A673 (cell line): ENCODE results near the gene SDHC. TPM values are rescaled to one million over a fixed set of nuclear protein-coding genes. Genes with fewer than 3 reads are reported as not detected.

Experiments used
- BruUV-seq: library from RNA; stranded (reverse); fragments of 400-500 nt; replicated peaks from 2 replicates; lab custom pipeline; 2021; lab: Mats Ljungman, UMichigan
- CTCF ChIA-PET: fragments of 300-600 bp; sonication (Branson Sonifier 250); formaldehyde crosslinking; loops from one replicate; lab custom pipeline; 2022; ENCODE audit warnings: antibody characterized with exemption; lab: Charles Lee
- POLR2A ChIA-PET: fragments of 300-600 bp; sonication (Branson Sonifier 250); formaldehyde crosslinking; loops from one replicate; lab custom pipeline; 2022; ENCODE audit warnings: antibody characterized with exemption; ENCODE audit not compliant: low non-redundant PET; lab: Charles Lee
- DNase-seq: peaks from one replicate; pipeline ENCODE4 v3.0.0-alpha.2; 2015; ENCODE audit warnings: low spot score
- H3K27ac ChIP-seq: fragments of 200-600 bp; sonication (generic); 2 replicates; pipeline ENCODE4 v1.5.1; 2016; ENCODE audit warnings: mixed run types, low read depth, mild to moderate bottlenecking, mixed read lengths, antibody characterized with exemption, low read length; ENCODE audit not compliant: poor library complexity, severe bottlenecking
- H3K27me3 ChIP-seq: fragments of 200-600 bp; sonication (generic); replicated peaks from 2 replicates; pipeline ENCODE4 v1.6.1; 2017; ENCODE audit warnings: mixed run types, low read depth, mild to moderate bottlenecking, mixed read lengths, antibody characterized with exemption, low read length; ENCODE audit not compliant: insufficient read depth, poor library complexity
- H3K36me3 ChIP-seq: fragments of 200-600 bp; sonication (generic); 2 replicates; pipeline ENCODE4 v1.6.1; 2016; ENCODE audit warnings: mixed run types, mild to moderate bottlenecking, mixed read lengths, antibody characterized with exemption, low read length; ENCODE audit not compliant: insufficient read depth, poor library complexity, severe bottlenecking
- H3K4me1 ChIP-seq: fragments of 200-600 bp; sonication (generic); 2 replicates; pipeline ENCODE4 v1.6.1; 2017; ENCODE audit warnings: mixed run types, mild to moderate bottlenecking, mixed read lengths, antibody characterized with exemption, low read length; ENCODE audit not compliant: insufficient read depth, poor library complexity, severe bottlenecking
- H3K4me3 ChIP-seq: fragments of 200-600 bp; sonication (generic); 2 replicates; pipeline ENCODE4 v1.5.1; 2016; ENCODE audit warnings: low read depth, mixed run types, mild to moderate bottlenecking, mixed read lengths, low read length; ENCODE audit not compliant: poor library complexity, severe bottlenecking
- H3K9me3 ChIP-seq: fragments of 200-600 bp; sonication (generic); 2 replicates; pipeline ENCODE4 v1.6.1; 2016; ENCODE audit warnings: mixed run types, low read depth, mild to moderate bottlenecking, mixed read lengths, antibody characterized with exemption, low read length; ENCODE audit not compliant: poor library complexity, severe bottlenecking
- CTCF ChIP-seq: fragments of 300-800, 200-600 bp; sonication (generic); conservative IDR thresholded peaks from 2 replicates; pipeline ENCODE4 v1.5.1; 2017; ENCODE audit warnings: low read depth, mild to moderate bottlenecking, antibody characterized with exemption, low read length, moderate library complexity, mixed read lengths
- EZH2 ChIP-seq: fragments of 200-600 bp; sonication (generic); IDR thresholded peaks from 2 replicates; pipeline ENCODE4 v1.6.1; 2017; ENCODE audit warnings: borderline replicate concordance, low read depth, mild to moderate bottlenecking, mixed read lengths, antibody characterized with exemption, low read length; ENCODE audit not compliant: poor library complexity, severe bottlenecking
- intact Hi-C: fragments of 100-400 bp; cut with micrococcal nuclease; formaldehyde crosslinking; loops from one replicate; pipeline ENCODE4 v1.10.0; 2022; ENCODE audit not compliant: unreplicated experiment
- total RNA-seq: library from RNA; stranded (reverse); gene quantifications from 2 replicates; pipeline ENCODE4 v1.2.3, GENCODE V29; 2021

The SDHC gene
- total RNA-seq, 1 experiment from 2014 or later, result 228 TPM

- Histone ChIP-seq H3K27me3 (no peaks in the 10 kb centered on the region), H3K36me3 (peaks cover 28% of the 10 kb centered on the region), H3K27ac (no peak overlapping the region), H3K4me3 (no peak overlapping the region), H3K9me3 (no peaks in the 10 kb centered on the region), H3K4me1 (no peaks in the 10 kb centered on the region)
- no TSS peak for BruUV-seq
- CTCF ChIA-PET, result no interaction called here
- no peak for DNase-seq
- intact Hi-C loops, result no loop called here
- no peak for TF ChIP-seq CTCF
- TF ChIP-seq EZH2, result no peak
- POLR2A ChIA-PET, result no interaction called here
These were observed 9.8 kb downstream of the SDHC start for GRCh38 chr1:161324020-161324419.

DNA sequence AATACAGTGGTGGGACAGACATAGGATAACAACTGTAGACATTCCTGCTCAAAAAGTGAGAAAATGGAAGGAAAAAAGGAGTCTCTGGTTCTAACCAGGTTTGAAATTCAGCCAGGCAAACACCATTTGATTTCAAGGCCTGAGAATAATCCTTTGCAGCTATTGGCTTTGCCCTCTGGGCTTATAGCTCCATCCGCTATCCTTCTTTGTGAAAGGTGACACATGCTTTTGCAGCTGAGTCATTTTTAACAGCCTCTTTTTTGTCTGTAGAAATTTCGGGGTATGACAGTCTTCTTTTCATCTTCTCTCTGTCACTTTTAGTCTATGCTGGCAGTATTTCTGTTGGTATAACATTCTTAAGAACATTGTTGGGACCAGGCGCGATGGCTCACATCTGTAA lies 16.2 kb downstream of the SDHC start:
- TF ChIP-seq CTCF (no peak), EZH2 (no peak)
- TSS peak; percentile 14 for BruUV-seq
- Histone ChIP-seq H3K4me1 (no peaks in the 10 kb centered on the region), H3K36me3 (peaks cover 49% of the 10 kb centered on the region), H3K9me3 (no peaks in the 10 kb centered on the region), H3K27ac (no peak overlapping the region), H3K4me3 (no peak overlapping the region), H3K27me3 (no peaks in the 10 kb centered on the region)
- no peak for DNase-seq
- intact Hi-C loops, result no loop called here
- CTCF ChIA-PET, result no interaction called here
- POLR2A ChIA-PET, result no interaction called here

DNA sequence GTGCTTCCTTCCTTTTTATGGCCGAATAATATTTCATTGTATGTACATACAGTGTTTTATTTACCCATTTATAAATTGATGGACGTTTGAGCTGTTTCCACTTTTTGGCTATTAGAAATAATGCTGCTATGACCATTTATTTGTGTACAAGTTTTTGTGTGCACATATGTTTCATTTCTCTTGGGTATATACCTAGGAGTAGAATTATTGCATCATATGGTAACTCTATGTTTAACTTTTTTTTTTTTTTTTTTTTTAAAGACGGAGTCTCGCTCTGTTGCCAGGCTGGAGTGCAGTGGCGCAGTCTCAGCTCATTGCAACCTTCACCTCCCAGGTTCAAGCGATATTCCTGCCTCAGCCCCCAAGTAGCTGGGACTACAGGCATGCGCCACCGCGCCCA lies 19.0 kb downstream of the SDHC start:
- POLR2A ChIA-PET, result no interaction called here
- no peak for DNase-seq
- intact Hi-C loops, result no loop called here
- H3K27me3 ChIP-seq, result no peaks in the 10 kb centered on the region
- H3K9me3 ChIP-seq, result no peaks in the 10 kb centered on the region
- no TSS peak for BruUV-seq
- H3K4me3 ChIP-seq, result no peak overlapping the region
- no peak overlapping the region for H3K27ac ChIP-seq
- peaks cover 39% of the 10 kb centered on the region for H3K36me3 ChIP-seq
- CTCF ChIA-PET, result no interaction called here
- no peaks in the 10 kb centered on the region for H3K4me1 ChIP-seq
- TF ChIP-seq EZH2, result no peak
- no peak for TF ChIP-seq CTCF
